Activated CD4-positive, alpha-beta memory T cell treated with anti-CD3 and anti-CD28 coated beads for 36 hours (primary cell): Measurements from ENCODE around the gene CTDSPL. TPM values are rescaled to one million over a fixed set of nuclear protein-coding genes. Genes with fewer than 3 reads are reported as not detected.
"Not testable (repeated sequence)": the region's sequence is repeated elsewhere in the genome, so short reads cannot be mapped to it uniquely, and the experiment has no call there.

Experiments
- CTCF ChIA-PET: fragments of 350-600 bp; sonication (Branson Sonifier 250); formaldehyde crosslinking; loops from one replicate; lab custom pipeline; 2021; ENCODE audit warnings: antibody characterized with exemption, inconsistent platforms; lab: Charles Lee
- POLR2A ChIA-PET: fragments of 350-600 bp; sonication (Branson Sonifier 250); formaldehyde crosslinking; loops from one replicate; lab custom pipeline; 2021; ENCODE audit warnings: antibody characterized with exemption; lab: Charles Lee
- DNase-seq: peaks from one replicate; pipeline ENCODE4 v3.0.0-alpha.2; 2020
- H3K27ac Mint-ChIP-seq: one replicate; pipeline ENCODE4 v1.8.0; 2021; ENCODE audit warnings: mixed read lengths
- H3K27me3 Mint-ChIP-seq: one replicate; pipeline ENCODE4 v1.8.0; 2021; ENCODE audit warnings: mixed read lengths
- H3K36me3 Mint-ChIP-seq: one replicate; pipeline ENCODE4 v1.8.0; 2021; ENCODE audit warnings: mixed read lengths
- H3K4me1 Mint-ChIP-seq: one replicate; pipeline ENCODE4 v1.8.0; 2021; ENCODE audit warnings: low read depth, mixed read lengths
- H3K4me3 Mint-ChIP-seq: one replicate; pipeline ENCODE4 v1.8.0; 2021; ENCODE audit warnings: mild to moderate bottlenecking, mixed read lengths
- H3K9me3 Mint-ChIP-seq: one replicate; pipeline ENCODE4 v1.8.0; 2021; ENCODE audit warnings: mixed read lengths
- intact Hi-C: fragments of 100-400 bp; cut with micrococcal nuclease; formaldehyde crosslinking; loops from one replicate; pipeline ENCODE4 v1.15.1; 2023
- total RNA-seq, 2 experiments: library from RNA; stranded (reverse); gene quantifications; one replicate each; pipeline ENCODE4 v1.2.3, GENCODE V29; 2021

CTDSPL gene
- total RNA-seq, 2 experiments from 2014 or later, result 3.7 to 5.1 TPM

DNA sequence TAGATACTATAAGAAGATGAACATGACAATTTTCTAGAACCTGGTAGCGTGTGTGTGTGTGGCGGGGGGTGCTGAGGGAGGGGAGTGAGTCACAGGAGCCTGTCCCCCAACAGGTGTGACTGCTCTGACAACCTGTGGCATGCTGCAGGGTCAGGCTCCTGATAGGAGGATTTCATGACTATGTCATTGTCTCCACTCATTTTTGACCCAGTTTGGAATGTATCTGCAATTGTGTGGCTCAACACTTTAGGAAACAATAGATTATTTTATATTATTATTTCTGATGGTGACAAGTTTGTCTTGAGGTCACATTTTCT, 119.6 kb downstream of the CTDSPL start:
- H3K27me3 Mint-ChIP-seq, result no peaks in the 10 kb centered on the region
- H3K4me1 Mint-ChIP-seq, result no peaks in the 10 kb centered on the region
- intact Hi-C loops, result no loop called here
- POLR2A ChIA-PET, result no interaction called here
- H3K9me3 Mint-ChIP-seq, result no peaks in the 10 kb centered on the region
- CTCF ChIA-PET, result interaction anchor here (2.0 to 2.5 kb wide), 2 partner anchors 16 to 23 kb away, joined by 6 to 7 read pairs; no protein-coding TSS in a partner anchor
- H3K4me3 Mint-ChIP-seq, result no peak overlapping the region
- H3K27ac Mint-ChIP-seq, result no peak overlapping the region
- no peak for DNase-seq
- no peaks in the 10 kb centered on the region for H3K36me3 Mint-ChIP-seq

DNA sequence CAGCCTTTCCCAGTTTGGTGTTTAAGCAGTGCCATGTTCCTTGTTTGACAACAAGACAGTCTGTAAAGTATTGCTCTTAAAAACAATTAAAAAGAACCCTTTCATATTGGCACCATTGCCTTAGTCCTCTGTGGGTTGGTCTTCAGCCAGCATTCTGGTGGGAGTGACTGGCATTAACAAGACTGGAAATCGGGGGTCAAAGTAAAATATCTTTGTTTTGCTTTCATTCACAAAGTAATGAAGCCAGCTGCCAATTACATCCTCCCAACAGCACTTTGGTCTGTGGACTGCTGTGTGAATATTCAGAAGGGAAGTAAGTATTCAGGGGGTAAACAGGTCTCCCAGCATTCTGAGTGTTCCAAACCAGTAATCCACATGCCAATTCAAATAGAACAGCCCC, 120.7 kb downstream of the CTDSPL start:
- DNase-seq, result no peak
- H3K4me1 Mint-ChIP-seq, result no peaks in the 10 kb centered on the region
- no peaks in the 10 kb centered on the region for H3K36me3 Mint-ChIP-seq
- H3K27ac Mint-ChIP-seq, result no peak overlapping the region
- ChIA-PET CTCF (interaction anchor here (2.5 to 4.2 kb wide), 2 partner anchors 9 to 15 kb away, joined by 7 to 23 read pairs; no protein-coding TSS in a partner anchor), POLR2A (no interaction called here)
- no peaks in the 10 kb centered on the region for H3K9me3 Mint-ChIP-seq
- no peaks in the 10 kb centered on the region for H3K27me3 Mint-ChIP-seq
- H3K4me3 Mint-ChIP-seq, result no peak overlapping the region
- intact Hi-C loops, result no loop called here

DNA sequence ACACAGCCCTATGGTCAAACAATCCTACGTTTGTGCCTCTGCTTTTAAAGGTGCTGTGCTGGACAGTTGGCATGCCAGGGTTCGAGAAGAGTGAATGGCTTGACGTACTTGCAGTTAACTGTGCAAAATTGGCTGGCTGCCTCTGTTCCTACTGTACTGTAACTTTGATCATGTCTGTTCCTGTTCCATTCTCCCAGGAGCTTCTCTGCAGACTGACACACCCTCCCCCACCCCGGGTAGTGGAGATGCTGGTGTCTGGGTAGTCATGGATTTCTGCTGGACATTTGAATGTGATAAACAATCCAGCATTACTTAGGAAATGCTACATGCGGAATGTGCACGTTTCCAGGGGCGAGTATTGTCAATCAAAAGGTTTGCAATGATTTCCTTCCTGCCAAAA, 122.4 kb downstream of the CTDSPL start:
- intact Hi-C loops, result no loop called here
- no peak overlapping the region for H3K27ac Mint-ChIP-seq
- POLR2A ChIA-PET, result interaction anchor here (0.6 kb wide), 1 partner anchor 67 kb away, joined by 3 read pairs; no protein-coding TSS in a partner anchor
- CTCF ChIA-PET, result interaction anchor here (1.1 to 4.2 kb wide), 3 partner anchors 10 to 128 kb away, joined by 3 to 23 read pairs (median 5); no protein-coding TSS in a partner anchor
- no peaks in the 10 kb centered on the region for H3K4me1 Mint-ChIP-seq
- H3K9me3 Mint-ChIP-seq, result no peaks in the 10 kb centered on the region
- DNase-seq, result no peak
- H3K27me3 Mint-ChIP-seq, result no peaks in the 10 kb centered on the region
- H3K4me3 Mint-ChIP-seq, result no peak overlapping the region
- H3K36me3 Mint-ChIP-seq, result no peaks in the 10 kb centered on the region

DNA sequence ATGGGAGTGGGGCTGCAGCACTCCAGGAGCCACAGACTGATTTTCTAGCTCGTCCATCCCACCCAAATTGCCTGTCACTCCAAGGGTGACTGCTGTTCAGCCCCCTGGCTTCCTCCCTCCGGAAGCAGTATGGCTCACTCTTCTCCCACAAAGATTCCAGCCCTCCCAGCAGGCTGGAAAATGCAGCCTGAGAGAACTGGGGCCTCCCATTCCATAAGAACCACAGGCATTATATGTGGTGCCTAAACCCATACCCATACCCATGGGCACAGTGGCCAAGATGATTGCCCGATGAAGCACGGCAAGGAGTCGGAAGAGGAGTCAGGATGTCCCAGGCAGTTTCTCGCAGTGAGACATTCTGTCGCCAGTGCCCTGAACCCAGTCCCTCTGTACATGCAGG, 122.9 kb downstream of the CTDSPL start:
- Mint-ChIP-seq H3K27me3 (no peaks in the 10 kb centered on the region), H3K4me3 (no peak overlapping the region), H3K36me3 (no peaks in the 10 kb centered on the region), H3K27ac (no peak overlapping the region), H3K4me1 (no peaks in the 10 kb centered on the region), H3K9me3 (no peaks in the 10 kb centered on the region)
- DNase-seq, result no peak
- CTCF ChIA-PET, result interaction anchor here (4.2 kb wide), 1 partner anchor 11 kb away, joined by 23 read pairs; no protein-coding TSS in a partner anchor
- intact Hi-C loops, result no loop called here
- POLR2A ChIA-PET, result no interaction called here

DNA sequence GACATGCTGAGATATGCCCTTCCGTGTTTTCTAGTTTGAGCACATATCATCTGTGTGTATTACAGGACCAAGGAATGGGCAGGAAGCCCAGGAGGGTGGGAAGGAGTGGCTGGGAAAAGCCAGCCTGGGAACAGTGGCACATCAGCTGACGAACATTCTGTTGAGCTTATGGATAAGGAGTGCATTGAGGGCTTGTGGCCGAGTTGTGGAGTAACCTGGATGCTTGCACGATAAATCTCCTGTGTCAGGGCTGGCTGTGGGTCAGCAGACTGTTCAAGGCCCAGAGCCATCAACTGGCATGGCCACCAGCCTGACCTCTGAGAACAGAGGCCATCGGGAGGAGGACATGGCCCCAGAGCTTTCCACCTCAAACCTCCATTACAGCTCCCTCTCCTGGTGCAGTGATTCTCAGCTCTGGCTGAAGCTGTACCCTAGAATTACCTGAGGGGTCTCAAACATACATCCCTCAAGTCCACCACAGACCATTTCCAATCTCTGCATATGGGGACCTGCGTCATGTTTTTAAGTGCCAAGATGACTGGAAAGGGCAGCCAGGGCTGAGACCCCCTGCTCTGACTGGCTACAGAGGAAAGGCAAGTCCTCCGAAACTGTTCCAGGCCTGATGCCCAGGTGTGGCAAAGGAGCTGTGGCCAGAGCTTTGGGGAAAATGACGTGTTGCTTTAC, 124.1 kb downstream of the CTDSPL start:
- no peaks in the 10 kb centered on the region for H3K4me1 Mint-ChIP-seq
- CTCF ChIA-PET, result interaction anchor here (0.6 to 4.2 kb wide), 3 partner anchors 11 to 16 kb away, joined by 3 to 23 read pairs (median 5); no protein-coding TSS in a partner anchor
- intact Hi-C loops, result no loop called here
- H3K9me3 Mint-ChIP-seq, result no peaks in the 10 kb centered on the region
- no peaks in the 10 kb centered on the region for H3K27me3 Mint-ChIP-seq
- H3K4me3 Mint-ChIP-seq, result no peak overlapping the region
- H3K27ac Mint-ChIP-seq, result no peak overlapping the region
- POLR2A ChIA-PET, result no interaction called here
- DNase-seq, result no peak
- no peaks in the 10 kb centered on the region for H3K36me3 Mint-ChIP-seq

DNA sequence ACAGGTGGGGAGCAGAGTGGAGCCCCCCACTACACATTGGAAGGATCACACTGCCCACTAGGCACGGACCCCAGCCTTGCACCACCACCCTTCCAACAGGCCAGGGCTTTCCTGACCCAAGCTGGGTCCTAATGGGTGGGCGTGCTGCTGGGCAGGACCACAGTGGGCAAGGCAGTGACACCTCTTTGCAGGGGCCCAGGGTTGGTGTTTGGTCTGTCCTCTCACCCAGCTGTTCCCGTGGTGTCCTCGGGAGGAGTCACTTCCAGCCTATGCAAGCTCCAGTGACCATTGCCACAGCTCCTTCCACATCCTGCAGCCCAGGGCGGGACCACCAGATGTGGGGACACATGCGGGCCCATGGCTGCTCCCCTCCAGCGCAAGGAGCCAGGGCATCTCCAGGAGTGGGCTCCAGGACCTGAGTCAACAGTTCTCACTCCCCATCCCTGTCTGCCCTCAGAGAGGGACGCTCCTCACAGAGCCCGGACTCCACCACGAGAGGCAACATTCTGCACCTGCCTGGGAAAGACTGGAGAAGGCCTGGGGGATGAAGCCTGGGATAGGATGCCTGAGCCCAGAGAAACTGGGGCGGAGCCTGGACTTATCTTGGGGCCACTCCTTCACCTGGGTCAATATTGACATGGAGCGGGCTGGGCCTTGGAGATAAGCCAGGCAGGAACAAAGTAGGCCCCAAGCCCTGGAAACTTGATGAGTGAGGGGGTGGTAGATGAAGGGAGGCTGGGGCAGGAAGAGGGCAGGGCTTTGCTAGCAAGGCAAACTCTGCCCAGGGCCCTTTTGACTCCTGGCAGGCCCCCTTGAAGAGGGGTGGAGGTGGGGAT, 125.0 kb downstream of the CTDSPL start:
- POLR2A ChIA-PET, result no interaction called here
- Mint-ChIP-seq H3K27me3 (no peaks in the 10 kb centered on the region), H3K4me1 (no peaks in the 10 kb centered on the region), H3K9me3 (no peaks in the 10 kb centered on the region), H3K36me3 (no peaks in the 10 kb centered on the region), H3K4me3 (no peak overlapping the region), H3K27ac (no peak overlapping the region)
- CTCF ChIA-PET, result interaction anchor here (1.2 to 4.2 kb wide), 2 partner anchors 12 to 13 kb away, joined by 3 to 23 read pairs; no protein-coding TSS in a partner anchor
- intact Hi-C loops, result no loop called here
- no peak for DNase-seq

DNA sequence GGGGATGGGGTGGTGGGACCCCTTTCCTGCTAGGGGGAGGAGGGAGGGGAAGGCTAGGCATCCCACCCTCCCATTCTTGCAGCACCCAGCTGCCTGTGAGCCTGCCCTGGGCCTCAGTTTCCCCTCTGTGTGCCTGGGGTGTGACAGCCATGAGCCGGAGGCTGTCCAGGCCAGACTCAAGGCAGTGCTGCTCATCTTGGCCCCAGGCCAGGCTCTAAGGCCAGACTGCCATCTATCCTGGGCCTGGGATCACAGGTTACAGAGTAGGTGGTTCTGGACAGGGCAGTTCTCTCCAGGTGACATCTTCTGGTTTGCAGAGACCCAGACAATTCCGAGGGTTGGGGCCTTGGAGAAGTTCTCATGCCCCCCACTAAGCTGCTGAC, 125.6 kb downstream of the CTDSPL start:
- Mint-ChIP-seq H3K27ac (no peak overlapping the region), H3K9me3 (no peaks in the 10 kb centered on the region), H3K27me3 (no peaks in the 10 kb centered on the region), H3K4me1 (no peaks in the 10 kb centered on the region), H3K36me3 (no peaks in the 10 kb centered on the region), H3K4me3 (no peak overlapping the region)
- intact Hi-C loops, result no loop called here
- CTCF ChIA-PET, result interaction anchor here (1.2 kb wide), 1 partner anchor 13 kb away, joined by 3 read pairs; no protein-coding TSS in a partner anchor
- no peak for DNase-seq
- POLR2A ChIA-PET, result no interaction called here

DNA sequence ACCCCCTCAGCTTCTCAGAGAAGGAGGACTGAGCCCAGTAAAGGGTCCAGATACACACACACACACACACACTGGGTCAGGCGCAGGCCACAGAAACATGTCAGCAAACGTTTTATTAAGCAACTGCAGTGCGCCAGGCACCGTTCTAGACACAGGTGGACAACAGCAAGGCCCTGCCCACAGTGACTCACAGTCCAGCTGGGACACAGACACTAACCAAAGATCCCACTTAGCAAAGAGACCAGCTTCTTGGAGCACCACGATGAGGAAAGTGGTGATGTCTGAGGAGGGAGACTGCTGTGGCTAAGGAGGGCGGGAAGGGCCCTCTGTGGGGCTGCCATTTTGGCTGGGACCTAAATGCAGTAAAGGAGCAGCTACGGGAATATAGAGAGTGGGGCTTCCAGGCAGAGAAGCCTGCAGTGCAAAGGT, 126.1 kb downstream of the CTDSPL start:
- Mint-ChIP-seq H3K4me1 (no peaks in the 10 kb centered on the region), H3K27ac (no peak overlapping the region), H3K27me3 (no peaks in the 10 kb centered on the region), H3K4me3 (no peak overlapping the region), H3K36me3 (no peaks in the 10 kb centered on the region), H3K9me3 (no peaks in the 10 kb centered on the region)
- ChIA-PET POLR2A (no interaction called here), CTCF (interaction anchor here (1.2 kb wide), 1 partner anchor 13 kb away, joined by 3 read pairs; no protein-coding TSS in a partner anchor)
- DNase-seq, result no peak
- intact Hi-C loops, result no loop called here

- CTCF ChIA-PET, result interaction anchor here (1.2 kb wide), 1 partner anchor 14 kb away, joined by 3 read pairs; no protein-coding TSS in a partner anchor
- intact Hi-C loops, H3K4me3 Mint-ChIP-seq, H3K4me1 Mint-ChIP-seq, DNase-seq, H3K27me3 Mint-ChIP-seq, H3K27ac Mint-ChIP-seq, POLR2A ChIA-PET, H3K9me3 Mint-ChIP-seq, H3K36me3 Mint-ChIP-seq: not testable (repeated sequence)
Observed at GRCh38 chr3:37988376-37988775, 126.7 kb downstream of the CTDSPL start.

DNA sequence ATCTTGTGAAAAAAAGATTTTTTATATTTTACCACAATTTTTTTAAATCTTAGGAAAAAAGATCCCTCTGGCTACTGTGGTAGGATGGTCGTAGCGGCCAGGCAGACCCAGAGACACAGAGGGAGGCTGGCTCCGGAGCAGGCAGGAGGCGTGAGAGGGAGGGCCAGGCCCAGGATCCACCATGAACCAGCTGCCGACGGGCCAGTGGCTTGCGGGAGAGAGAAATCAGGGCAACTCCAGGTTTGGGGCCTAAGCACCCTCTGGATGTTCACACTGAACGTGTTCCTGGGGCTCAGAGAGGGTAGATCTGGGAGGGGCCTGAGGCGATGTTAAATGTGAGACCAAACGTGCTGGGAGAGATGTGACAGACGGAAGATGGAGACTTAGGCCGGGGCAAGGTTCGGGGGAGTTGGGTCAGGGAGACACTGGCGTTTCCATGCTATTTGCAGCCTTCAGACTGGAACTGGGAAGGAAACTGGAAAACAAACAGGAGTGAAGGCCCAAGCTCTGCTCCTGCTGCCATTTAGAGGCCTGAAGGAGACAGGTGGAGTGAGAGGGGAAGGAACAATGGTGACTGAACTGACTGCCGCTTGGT, 127.3 kb downstream of the CTDSPL start:
- intact Hi-C loops, result no loop called here
- no peaks in the 10 kb centered on the region for H3K9me3 Mint-ChIP-seq
- ChIA-PET POLR2A (no interaction called here), CTCF (no interaction called here)
- no peaks in the 10 kb centered on the region for H3K36me3 Mint-ChIP-seq
- no peak overlapping the region for H3K4me3 Mint-ChIP-seq
- no peak for DNase-seq
- no peak overlapping the region for H3K27ac Mint-ChIP-seq
- no peaks in the 10 kb centered on the region for H3K27me3 Mint-ChIP-seq
- peaks cover 7% of the 10 kb centered on the region for H3K4me1 Mint-ChIP-seq

DNA sequence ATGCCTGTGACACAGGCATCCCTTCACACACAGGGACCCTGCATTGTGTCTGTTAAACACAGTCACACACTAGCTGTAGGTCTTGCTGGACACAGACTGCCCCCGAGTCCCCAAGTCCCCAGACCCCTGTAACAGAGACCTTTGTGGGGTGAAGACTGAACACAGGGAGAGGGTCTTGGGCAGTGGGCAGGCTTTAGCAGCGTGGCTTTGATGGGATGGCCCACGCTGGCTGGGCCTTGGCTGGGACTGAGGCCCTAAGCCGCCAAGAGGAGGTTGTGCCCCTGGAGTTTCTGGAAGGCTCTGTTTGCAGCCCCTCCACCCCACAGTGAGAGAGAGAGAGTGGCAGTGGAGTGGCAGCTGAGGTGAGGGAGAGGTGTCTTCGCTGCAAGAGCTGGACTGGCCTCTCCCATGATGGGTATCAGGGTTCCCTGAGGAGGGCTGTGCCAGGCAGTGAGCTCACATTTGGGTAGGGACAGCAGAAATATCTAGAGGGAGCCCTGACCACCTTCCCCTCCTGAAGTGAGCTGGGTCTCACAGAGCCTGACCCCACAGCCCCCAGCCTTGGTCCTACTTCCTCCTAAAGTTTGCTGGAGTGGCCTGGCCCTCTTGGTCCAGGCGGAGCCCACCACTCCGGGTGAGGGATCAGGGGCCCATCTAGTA, 128.3 kb downstream of the CTDSPL start:
- Mint-ChIP-seq H3K27ac (no peak overlapping the region), H3K4me1 (peaks cover 15% of the 10 kb centered on the region), H3K4me3 (no peak overlapping the region), H3K36me3 (no peaks in the 10 kb centered on the region), H3K27me3 (no peaks in the 10 kb centered on the region), H3K9me3 (no peaks in the 10 kb centered on the region)
- POLR2A ChIA-PET, result no interaction called here
- intact Hi-C loops, result no loop called here
- DNase-seq, result no peak
- CTCF ChIA-PET, result no interaction called here
